Trophoblast cell (in vitro differentiated cells and primary cell): ENCODE measurements around the gene NECTIN2.

Source experiments
- DNase-seq, 2 donors: peaks; one replicate each; pipeline ENCODE4 v3.0.0-alpha.2; 2016
- H2AFZ ChIP-seq: 2 replicates; pipeline ENCODE4 v1.6.1; 2013; ENCODE audit warnings: low read length, moderate library complexity, mild to moderate bottlenecking; ENCODE audit not compliant: insufficient read depth, poor library complexity
- H2AK5ac ChIP-seq: 2 replicates; pipeline ENCODE4 v1.6.1; 2013; ENCODE audit warnings: mild to moderate bottlenecking, low read length
- H2BK120ac ChIP-seq: 2 replicates; pipeline ENCODE4 v1.6.1; 2013; ENCODE audit warnings: low read length, mild to moderate bottlenecking, moderate library complexity; ENCODE audit not compliant: insufficient read depth, poor library complexity
- H2BK12ac ChIP-seq: 2 replicates; pipeline ENCODE4 v1.6.1; 2013; ENCODE audit warnings: mild to moderate bottlenecking, low read length, moderate library complexity
- H2BK5ac ChIP-seq: 2 replicates; pipeline ENCODE4 v1.6.1; 2013; ENCODE audit warnings: low read length, low read depth, moderate library complexity, mild to moderate bottlenecking; ENCODE audit not compliant: poor library complexity
- H3K14ac ChIP-seq: 2 replicates; pipeline ENCODE4 v1.6.1; 2013; ENCODE audit warnings: mild to moderate bottlenecking, low read length
- H3K18ac ChIP-seq: 2 replicates; pipeline ENCODE4 v1.6.1; 2013; ENCODE audit warnings: mild to moderate bottlenecking, low read length
- H3K23ac ChIP-seq: 2 replicates; pipeline ENCODE4 v1.6.1; 2013; ENCODE audit warnings: low read length
- H3K27ac ChIP-seq: 2 replicates; pipeline ENCODE4 v1.5.1; 2013; ENCODE audit warnings: low read depth, mild to moderate bottlenecking, inconsistent platforms, low read length, moderate library complexity
- H3K27me3 ChIP-seq: 2 replicates; pipeline ENCODE4 v1.6.1; 2013; ENCODE audit warnings: inconsistent platforms, mild to moderate bottlenecking, low read length, moderate library complexity; ENCODE audit not compliant: insufficient read depth
- H3K36me3 ChIP-seq, 2 experiments: 1 replicate in 1 of 2; 2 replicates in 1 of 2; pipeline ENCODE4 v1.6.1; 2013; ENCODE audit warnings: low read length in 2 of 2, mild to moderate bottlenecking in 2 of 2, moderate library complexity in 1 of 2; ENCODE audit not compliant: insufficient read depth in 2 of 2, control insufficient read depth in 1 of 2
- H3K4ac ChIP-seq: 2 replicates; pipeline ENCODE4 v1.6.1; 2013; ENCODE audit warnings: low read depth, mild to moderate bottlenecking, low read length, moderate library complexity
- H3K4me1 ChIP-seq, 2 experiments: 1 replicate in 1 of 2; 2 replicates in 1 of 2; pipeline ENCODE4 v1.6.1; 2013; ENCODE audit warnings: low read length in 2 of 2, mild to moderate bottlenecking in 2 of 2, moderate library complexity in 1 of 2; ENCODE audit not compliant: insufficient read depth in 2 of 2, control insufficient read depth in 1 of 2
- H3K4me2 ChIP-seq: 2 replicates; pipeline ENCODE4 v1.6.1; 2013; ENCODE audit warnings: inconsistent platforms, mild to moderate bottlenecking, low read length, moderate library complexity
- H3K4me3 ChIP-seq: 2 replicates; pipeline ENCODE4 v1.5.1; 2013; ENCODE audit warnings: mild to moderate bottlenecking, low read depth, low read length, inconsistent platforms
- H3K79me1 ChIP-seq: one replicate; pipeline ENCODE4 v1.6.1; 2013; ENCODE audit warnings: low read length
- H3K79me2 ChIP-seq: 2 replicates; pipeline ENCODE4 v1.6.1; 2013; ENCODE audit warnings: low read length, mild to moderate bottlenecking; ENCODE audit not compliant: control insufficient read depth, insufficient read depth, poor library complexity
- H3K9ac ChIP-seq: 2 replicates; pipeline ENCODE4 v1.6.1; 2013; ENCODE audit warnings: mild to moderate bottlenecking, low read length
- H3K9me3 ChIP-seq: 2 replicates; pipeline ENCODE4 v1.6.1; 2013; ENCODE audit warnings: low read depth, mild to moderate bottlenecking, control low read depth, inconsistent platforms, low read length; ENCODE audit not compliant: insufficient read depth
- H4K12ac ChIP-seq: 2 replicates; pipeline ENCODE4 v1.6.1; 2013; ENCODE audit warnings: low read depth, mild to moderate bottlenecking, low read length, moderate library complexity
- H4K8ac ChIP-seq: 2 replicates; pipeline ENCODE4 v1.6.1; 2013; ENCODE audit warnings: low read depth, mild to moderate bottlenecking, low read length, moderate library complexity
- H4K91ac ChIP-seq: one replicate; pipeline ENCODE4 v1.6.1; 2013; ENCODE audit warnings: low read depth, mild to moderate bottlenecking, low read length, moderate library complexity
- WGBS: extraction: QIAGEN DNeasy Blood & Tissue Kit; methylation state at CpG from one replicate; pipeline ENCODE4 v1.1.7; 2013; ENCODE audit warnings: missing lambda C conversion rate; ENCODE audit not compliant: insufficient read length, insufficient coverage; ENCODE audit errors: extremely low coverage; 5-methylcytosine and 5-hydroxymethylcytosine counted together

NECTIN2 gene

DNA sequence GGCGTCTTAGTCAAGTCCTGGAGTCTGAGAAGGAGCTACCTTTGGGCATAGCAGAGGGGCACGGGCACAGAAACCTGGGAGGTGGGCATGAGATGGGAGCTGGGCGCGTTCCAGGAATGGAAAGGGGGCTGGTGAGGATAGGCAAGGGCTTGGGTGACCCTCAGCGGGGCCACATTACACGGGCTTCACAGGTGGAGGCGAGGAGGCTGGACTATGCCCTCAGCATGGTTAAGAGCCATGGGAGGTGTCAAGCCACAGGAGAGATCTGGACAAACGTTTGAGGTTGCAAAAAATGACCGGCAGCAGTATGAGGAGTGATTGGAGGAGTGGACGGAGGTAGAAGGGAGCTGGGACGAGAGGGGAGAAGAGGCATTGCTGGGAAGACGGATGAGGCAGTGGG lies 21.5 kb downstream of the NECTIN2 start:
- no peaks in the 10 kb centered on the region for H3K9me3 ChIP-seq
- peaks cover 56 to 58% of the 10 kb centered on the region in 2 experiments for H3K36me3 ChIP-seq
- H3K27me3 ChIP-seq = no peaks in the 10 kb centered on the region
- DNase-seq = no peak
- no peak overlapping the region for H3K27ac ChIP-seq
- H2AFZ ChIP-seq = no peak overlapping the region
- H2BK12ac ChIP-seq = no peak overlapping the region
- no peak overlapping the region for H4K12ac ChIP-seq
- H3K9ac ChIP-seq = no peak overlapping the region
- no peak overlapping the region for H3K14ac ChIP-seq
- peak overlapping the region; percentile 38 for H3K18ac ChIP-seq
- no peaks in the 10 kb centered on the region for H3K79me2 ChIP-seq
- no peak overlapping the region for H3K4me3 ChIP-seq
- H2AK5ac ChIP-seq = no peak overlapping the region
- no peak overlapping the region for H3K4me2 ChIP-seq
- no peak overlapping the region for H3K23ac ChIP-seq
- no peaks in the 10 kb centered on the region for H3K79me1 ChIP-seq
- H3K4me1 ChIP-seq = no peaks in the 10 kb centered on the region
- no peak overlapping the region for H3K4ac ChIP-seq
- H2BK5ac ChIP-seq = no peak overlapping the region
- no CpG with 5 or more reads among the region's 12 CpGs for WGBS
- no peak overlapping the region for H4K91ac ChIP-seq
- H4K8ac ChIP-seq = no peak overlapping the region
- H2BK120ac ChIP-seq = no peak overlapping the region

DNA sequence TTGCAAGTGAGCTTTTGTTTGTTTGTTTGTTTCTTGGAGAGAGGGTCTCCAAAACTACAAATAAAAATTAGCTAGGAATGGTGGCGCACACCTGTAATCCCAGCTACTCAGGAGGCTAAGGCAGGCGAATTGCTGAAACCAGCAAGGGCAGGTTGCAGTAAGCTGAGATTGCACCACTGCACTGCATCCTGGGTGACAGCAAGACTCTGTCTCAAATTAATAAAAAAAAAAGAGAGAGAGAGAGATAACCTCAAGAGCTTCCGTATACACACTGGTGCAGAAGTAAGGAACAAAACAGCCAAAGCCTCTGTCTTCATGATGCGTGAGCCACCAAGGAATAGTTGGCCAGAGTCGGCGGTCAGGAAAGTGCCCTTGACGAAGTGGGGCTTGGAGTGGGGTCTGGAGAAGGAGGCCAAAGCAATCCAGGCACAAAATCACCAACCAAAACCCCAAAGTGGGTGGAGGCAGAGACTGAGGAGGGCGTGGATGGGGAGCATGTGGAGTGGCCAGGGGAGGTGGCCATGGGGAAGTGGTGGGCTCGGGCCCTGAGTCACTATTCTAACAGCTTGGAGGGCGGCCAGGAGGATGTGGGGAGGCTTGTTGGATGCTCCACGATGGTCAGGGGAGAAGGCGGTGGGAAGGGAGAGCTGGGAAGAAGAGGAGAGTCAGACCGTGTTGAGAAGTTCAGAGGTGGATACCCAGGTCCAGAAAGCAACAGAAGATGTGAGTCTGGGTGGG lies 23.8 kb downstream of the NECTIN2 start:
- Histone ChIP-seq H3K18ac (no peak overlapping the region), H3K4me3 (no peak overlapping the region), H3K79me2 (no peaks in the 10 kb centered on the region), H3K23ac (no peak overlapping the region), H2BK120ac (no peak overlapping the region), H3K9ac (no peak overlapping the region), H3K27me3 (no peaks in the 10 kb centered on the region), H2BK12ac (no peak overlapping the region), H3K27ac (no peak overlapping the region), H2AFZ (no peak overlapping the region), H3K9me3 (peaks cover 2% of the 10 kb centered on the region), H3K4me1 (peaks cover 17 to 19% of the 10 kb centered on the region in 2 experiments), H3K4me2 (no peak overlapping the region), H2AK5ac (no peak overlapping the region), H3K4ac (no peak overlapping the region), H4K8ac (no peak overlapping the region), H3K14ac (no peak overlapping the region), H3K36me3 (peaks cover 74 to 76% of the 10 kb centered on the region in 2 experiments), H4K91ac (no peak overlapping the region), H4K12ac (no peak overlapping the region), H2BK5ac (no peak overlapping the region), H3K79me1 (peaks cover 4% of the 10 kb centered on the region)
- no CpG with 5 or more reads among the region's 13 CpGs for WGBS
- no peak for DNase-seq

DNA sequence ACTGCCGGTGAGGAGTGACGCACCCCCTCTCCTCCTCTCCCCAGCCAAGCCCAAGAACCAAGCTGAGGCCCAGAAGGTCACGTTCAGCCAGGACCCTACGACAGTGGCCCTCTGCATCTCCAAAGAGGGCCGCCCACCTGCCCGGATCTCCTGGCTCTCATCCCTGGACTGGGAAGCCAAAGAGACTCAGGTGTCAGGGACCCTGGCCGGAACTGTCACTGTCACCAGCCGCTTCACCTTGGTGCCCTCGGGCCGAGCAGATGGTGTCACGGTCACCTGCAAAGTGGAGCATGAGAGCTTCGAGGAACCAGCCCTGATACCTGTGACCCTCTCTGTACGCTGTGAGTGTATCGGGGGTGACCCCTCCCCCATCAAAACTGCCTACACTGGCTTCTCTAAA lies 25.7 kb downstream of the NECTIN2 start:
- no peak for DNase-seq
- H3K79me1 ChIP-seq = peaks cover 11% of the 10 kb centered on the region
- WGBS = no CpG with 5 or more reads among the region's 14 CpGs

DNA sequence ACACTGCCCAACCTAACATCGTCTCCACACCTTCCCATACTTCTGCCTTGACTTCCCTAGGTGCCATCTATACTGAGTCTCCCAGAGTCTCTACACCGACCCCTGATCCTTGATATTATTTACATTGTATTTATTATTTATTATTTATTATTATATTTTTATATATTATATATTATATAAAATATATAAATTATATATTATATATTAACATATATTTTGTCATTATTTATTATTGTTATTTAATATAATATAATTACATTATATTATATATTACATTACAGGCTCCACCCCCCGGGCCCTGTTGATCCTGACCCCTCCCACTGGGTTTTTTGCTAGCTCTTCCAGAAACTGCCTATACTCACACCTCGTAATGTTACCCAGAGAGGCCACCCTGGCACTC lies 26.6 kb downstream of the NECTIN2 start:
- H3K4me3 ChIP-seq = no peak overlapping the region
- H4K91ac ChIP-seq = no peak overlapping the region
- no peak overlapping the region for H4K8ac ChIP-seq
- DNase-seq = no peak
- peaks cover 34 to 40% of the 10 kb centered on the region in 2 experiments for H3K4me1 ChIP-seq
- H2BK5ac ChIP-seq = no peak overlapping the region
- no peak overlapping the region for H3K14ac ChIP-seq
- H3K27ac ChIP-seq = no peak overlapping the region
- H4K12ac ChIP-seq = no peak overlapping the region
- H3K4me2 ChIP-seq = no peak overlapping the region
- H2AK5ac ChIP-seq = no peak overlapping the region
- H2BK12ac ChIP-seq = no peak overlapping the region
- H3K9me3 ChIP-seq = peaks cover 2% of the 10 kb centered on the region
- H3K9ac ChIP-seq = no peak overlapping the region
- H3K23ac ChIP-seq = no peak overlapping the region
- H2AFZ ChIP-seq = no peak overlapping the region
- H2BK120ac ChIP-seq = no peak overlapping the region
- H3K79me2 ChIP-seq = no peaks in the 10 kb centered on the region
- no peak overlapping the region for H3K18ac ChIP-seq
- H3K36me3 ChIP-seq = peaks cover 68 to 75% of the 10 kb centered on the region in 2 experiments
- no peaks in the 10 kb centered on the region for H3K27me3 ChIP-seq
- peaks cover 14% of the 10 kb centered on the region for H3K79me1 ChIP-seq
- no CpG with 5 or more reads among the region's 4 CpGs for WGBS
- no peak overlapping the region for H3K4ac ChIP-seq

More for the DNA sequence above, 25.7 kb downstream of the NECTIN2 start:
- H2BK12ac ChIP-seq = no peak overlapping the region
- H4K12ac ChIP-seq = no peak overlapping the region
- H3K9me3 ChIP-seq = peaks cover 2% of the 10 kb centered on the region
- no peak overlapping the region for H2BK5ac ChIP-seq
- no peak overlapping the region for H3K9ac ChIP-seq
- no peak overlapping the region for H2AK5ac ChIP-seq
- H3K27me3 ChIP-seq = no peaks in the 10 kb centered on the region
- no peak overlapping the region for H3K4ac ChIP-seq
- no peak overlapping the region for H3K18ac ChIP-seq
- peaks cover 26 to 32% of the 10 kb centered on the region in 2 experiments for H3K4me1 ChIP-seq
- peaks cover 66 to 73% of the 10 kb centered on the region in 2 experiments for H3K36me3 ChIP-seq
- no peak overlapping the region for H4K91ac ChIP-seq
- no peak overlapping the region for H3K23ac ChIP-seq
- no peak overlapping the region for H3K27ac ChIP-seq
- no peak overlapping the region for H4K8ac ChIP-seq
- H3K4me2 ChIP-seq = no peak overlapping the region
- no peak overlapping the region for H2AFZ ChIP-seq
- no peak overlapping the region for H3K14ac ChIP-seq
- no peaks in the 10 kb centered on the region for H3K79me2 ChIP-seq
- H3K4me3 ChIP-seq = no peak overlapping the region
- H2BK120ac ChIP-seq = no peak overlapping the region
